ENCODE data around the gene PTPN13. TPM values are rescaled to one million over a fixed set of nuclear protein-coding genes. Genes with fewer than 3 reads are reported as not detected.

PTPN13 gene
- total and polyA plus RNA-seq, 2 donors from 2014 or later, result 10.2 to 62.3 TPM

GRCh38 chr4:86755388-86755787 is 161.3 kb downstream of the PTPN13 start:
- FAIRE-seq (peak; percentile 80), DNase-seq (no peak)
- intact Hi-C loops (cut with DNase I), result no loop called here
- Histone ChIP-seq H3K27ac (ENCODE audit: low read depth in 2 of 2, low read length in 2 of 2) (no peak overlapping the region), H3K27me3 (ENCODE audit: control insufficient read depth, insufficient read depth, low read length) (no peaks in the 10 kb centered on the region), H3K4me1 (ENCODE audit: control insufficient read depth in 2 of 3, insufficient read depth in 2 of 3, low read depth in 1 of 3, low read length in 3 of 3) (no peaks in the 10 kb centered on the region), H3K9ac (ENCODE audit: low read length in 3 of 3) (no peak overlapping the region), H3K9me3 (ENCODE audit: control insufficient read depth in 2 of 3, insufficient read depth in 1 of 3, low read length in 3 of 3) (no peaks in the 10 kb centered on the region), H3K36me3 (ENCODE audit: control insufficient read depth in 2 of 3, insufficient read depth in 3 of 3, low read length in 3 of 3) (peaks cover 0 to 12% (median 2%) of the 10 kb centered on the region in 3 donors), H3K4me3 (ENCODE audit: low read length in 3 of 3) (no peak overlapping the region)
- no peak for TF ChIP-seq CTCF (IDR thresholded peaks at IDR 0.05; ENCODE audit: borderline replicate concordance, extremely low read depth, insufficient read depth)

GRCh38 chr4:86757468-86757867 is 163.4 kb downstream of the PTPN13 start:
- no peak overlapping the region for H3K27ac ChIP-seq (ENCODE audit: low read depth in 2 of 2, low read length in 2 of 2)
- H3K9me3 ChIP-seq (ENCODE audit: control insufficient read depth in 2 of 3, insufficient read depth in 1 of 3, low read length in 3 of 3), result no peaks in the 10 kb centered on the region
- no peaks in the 10 kb centered on the region for H3K27me3 ChIP-seq (ENCODE audit: control insufficient read depth, insufficient read depth, low read length)
- no peak overlapping the region for H3K9ac ChIP-seq (ENCODE audit: low read length in 3 of 3)
- H3K36me3 ChIP-seq (ENCODE audit: control insufficient read depth in 2 of 3, insufficient read depth in 3 of 3, low read length in 3 of 3), result peaks cover 0 to 5% (median under 1%) of the 10 kb centered on the region in 3 donors
- FAIRE-seq (no peak), DNase-seq (no peak)
- no peak for TF ChIP-seq CTCF (IDR thresholded peaks at IDR 0.05; ENCODE audit: borderline replicate concordance, extremely low read depth, insufficient read depth)
- H3K4me3 ChIP-seq (ENCODE audit: low read length in 3 of 3), result no peak overlapping the region
- intact Hi-C loops (cut with DNase I), result no loop called here
- H3K4me1 ChIP-seq (ENCODE audit: control insufficient read depth in 2 of 3, insufficient read depth in 2 of 3, low read depth in 1 of 3, low read length in 3 of 3), result no peaks in the 10 kb centered on the region

- Histone ChIP-seq H3K27me3 (ENCODE audit: control insufficient read depth, insufficient read depth, low read length) (no peaks in the 10 kb centered on the region), H3K9ac (ENCODE audit: low read length in 3 of 3) (no peak overlapping the region), H3K4me1 (ENCODE audit: control insufficient read depth in 2 of 3, insufficient read depth in 2 of 3, low read depth in 1 of 3, low read length in 3 of 3) (no peaks in the 10 kb centered on the region), H3K27ac (ENCODE audit: low read depth in 2 of 2, low read length in 2 of 2) (no peak overlapping the region), H3K9me3 (ENCODE audit: control insufficient read depth in 2 of 3, insufficient read depth in 1 of 3, low read length in 3 of 3) (no peaks in the 10 kb centered on the region), H3K36me3 (ENCODE audit: control insufficient read depth in 2 of 3, insufficient read depth in 3 of 3, low read length in 3 of 3) (peaks cover 0 to 11% (median 6%) of the 10 kb centered on the region in 3 donors), H3K4me3 (ENCODE audit: low read length in 3 of 3) (no peak overlapping the region)
- intact Hi-C loops (cut with DNase I), result no loop called here
- no peak for TF ChIP-seq CTCF (IDR thresholded peaks at IDR 0.05; ENCODE audit: borderline replicate concordance, extremely low read depth, insufficient read depth)
- DNase-seq, result no peak
- FAIRE-seq, result no peak
Measured at GRCh38 chr4:86759298-86759697, 165.2 kb downstream of the PTPN13 start.

- intact Hi-C loops (cut with DNase I), result no loop called here
- no peak for FAIRE-seq
Measured at GRCh38 chr4:86762649-86763048, 168.5 kb downstream of the PTPN13 start.

More at GRCh38 chr4:86762649-86763048, 168.5 kb downstream of the PTPN13 start:
- H3K27ac ChIP-seq (ENCODE audit: low read depth in 2 of 2, low read length in 2 of 2), result no peak overlapping the region
- H3K27me3 ChIP-seq (ENCODE audit: control insufficient read depth, insufficient read depth, low read length), result no peaks in the 10 kb centered on the region
- H3K9me3 ChIP-seq (ENCODE audit: control insufficient read depth in 2 of 3, insufficient read depth in 1 of 3, low read length in 3 of 3), result no peaks in the 10 kb centered on the region
- DNase-seq, result no peak
- no peak for TF ChIP-seq CTCF (IDR thresholded peaks at IDR 0.05; ENCODE audit: borderline replicate concordance, extremely low read depth, insufficient read depth)
- H3K4me3 ChIP-seq (ENCODE audit: low read length in 3 of 3), result no peak overlapping the region
- H3K36me3 ChIP-seq (ENCODE audit: control insufficient read depth in 2 of 3, insufficient read depth in 3 of 3, low read length in 3 of 3), result peaks cover 0 to 23% (median 10%) of the 10 kb centered on the region in 3 donors
- H3K9ac ChIP-seq (ENCODE audit: low read length in 3 of 3), result no peak overlapping the region
- H3K4me1 ChIP-seq (ENCODE audit: control insufficient read depth in 2 of 3, insufficient read depth in 2 of 3, low read depth in 1 of 3, low read length in 3 of 3), result no peaks in the 10 kb centered on the region

All from kidney (tissue), 14 donors.